Astrocyte (in vitro differentiated cells and primary cell): ENCODE results near the gene TTC22. TPM values are rescaled to one million over a fixed set of nuclear protein-coding genes. Genes with fewer than 3 reads are reported as not detected.

Experiments used
- DNase-seq: peaks from one replicate; pipeline ENCODE4 v3.0.0-alpha.2; 2010; ENCODE audit warnings: low read depth
- FAIRE-seq: peaks from 2 replicates; lab custom pipeline; 2011; peaks lifted over from hg19 to GRCh38; lab: Jason Lieb, UNC
- H2AFZ ChIP-seq: 2 replicates; pipeline ENCODE4 v1.6.0; 2012; ENCODE audit warnings: low read depth, low read length, inconsistent platforms
- H3K27ac ChIP-seq: 2 replicates; pipeline ENCODE4 v1.5.1; 2011; ENCODE audit warnings: low read depth, low read length, inconsistent platforms
- H3K27me3 ChIP-seq: 2 replicates; pipeline ENCODE4 v1.6.0; 2011; ENCODE audit warnings: low read length, inconsistent platforms; ENCODE audit not compliant: insufficient read depth
- H3K36me3 ChIP-seq: 2 replicates; pipeline ENCODE4 v1.5.1; 2011; ENCODE audit warnings: low read length, inconsistent platforms; ENCODE audit not compliant: insufficient read depth
- H3K4me1 ChIP-seq: 2 replicates; pipeline ENCODE4 v1.5.1; 2011; ENCODE audit warnings: low read length, inconsistent platforms; ENCODE audit not compliant: insufficient read depth
- H3K4me2 ChIP-seq: 2 replicates; pipeline ENCODE4 v1.6.0; 2012; ENCODE audit warnings: low read length, inconsistent platforms
- H3K4me3 ChIP-seq: 2 replicates; pipeline ENCODE4 v1.5.1; 2011; ENCODE audit warnings: low read depth, mild to moderate bottlenecking, low read length, inconsistent platforms; ENCODE audit not compliant: insufficient read depth
- H3K79me2 ChIP-seq: 2 replicates; pipeline ENCODE4 v1.6.0; 2012; ENCODE audit warnings: mild to moderate bottlenecking, low read length, inconsistent platforms; ENCODE audit not compliant: insufficient read depth
- H3K9ac ChIP-seq: 2 replicates; pipeline ENCODE4 v1.6.0; 2012; ENCODE audit warnings: mild to moderate bottlenecking, low read length, inconsistent platforms
- H3K9me3 ChIP-seq: 2 replicates; pipeline ENCODE4 v1.5.1; 2012; ENCODE audit warnings: low read depth, mild to moderate bottlenecking, low read length, inconsistent platforms; ENCODE audit not compliant: insufficient read depth
- H4K20me1 ChIP-seq: 2 replicates; pipeline ENCODE4 v1.6.0; 2012; ENCODE audit warnings: low read length, inconsistent platforms; ENCODE audit not compliant: insufficient read depth
- H3K27ac Mint-ChIP-seq: one replicate; pipeline ENCODE4 v1.8.0; 2021; ENCODE audit warnings: mild to moderate bottlenecking, mixed read lengths; ENCODE audit not compliant: unreplicated experiment
- H3K27me3 Mint-ChIP-seq: one replicate; pipeline ENCODE4 v1.8.0; 2021; ENCODE audit warnings: low read depth, mixed read lengths; ENCODE audit not compliant: unreplicated experiment
- H3K36me3 Mint-ChIP-seq: one replicate; pipeline ENCODE4 v1.8.0; 2021; ENCODE audit warnings: low read depth, mixed read lengths; ENCODE audit not compliant: unreplicated experiment
- H3K4me1 Mint-ChIP-seq: one replicate; pipeline ENCODE4 v1.8.0; 2021; ENCODE audit warnings: low read depth, mixed read lengths; ENCODE audit not compliant: unreplicated experiment
- H3K4me3 Mint-ChIP-seq: one replicate; pipeline ENCODE4 v1.8.0; 2021; ENCODE audit warnings: mild to moderate bottlenecking, moderate library complexity, mixed read lengths; ENCODE audit not compliant: unreplicated experiment
- H3K9me3 Mint-ChIP-seq: one replicate; pipeline ENCODE4 v1.8.0; 2021; ENCODE audit warnings: mild to moderate bottlenecking, mixed read lengths; ENCODE audit not compliant: unreplicated experiment
- EZH2 ChIP-seq: IDR thresholded peaks from 2 replicates; pipeline ENCODE4 v1.6.1; 2012; ENCODE audit warnings: mild to moderate bottlenecking, low read length, inconsistent platforms; ENCODE audit not compliant: insufficient read depth
- total RNA-seq: library from RNA; stranded (reverse); gene quantifications from 2 replicates; pipeline ENCODE4 v1.2.1, GENCODE V29; 2021
- TF ChIP-seq, protein P1 (sequence below): IDR thresholded peaks from 2 replicates; pipeline ENCODE4 v1.5.1; 2011; ENCODE audit warnings: low read depth, mild to moderate bottlenecking, inconsistent platforms, low read length, moderate library complexity; ENCODE audit not compliant: insufficient read depth

The TTC22 gene
- total RNA-seq, 1 donor from 2014 or later, result not detected

DNA sequence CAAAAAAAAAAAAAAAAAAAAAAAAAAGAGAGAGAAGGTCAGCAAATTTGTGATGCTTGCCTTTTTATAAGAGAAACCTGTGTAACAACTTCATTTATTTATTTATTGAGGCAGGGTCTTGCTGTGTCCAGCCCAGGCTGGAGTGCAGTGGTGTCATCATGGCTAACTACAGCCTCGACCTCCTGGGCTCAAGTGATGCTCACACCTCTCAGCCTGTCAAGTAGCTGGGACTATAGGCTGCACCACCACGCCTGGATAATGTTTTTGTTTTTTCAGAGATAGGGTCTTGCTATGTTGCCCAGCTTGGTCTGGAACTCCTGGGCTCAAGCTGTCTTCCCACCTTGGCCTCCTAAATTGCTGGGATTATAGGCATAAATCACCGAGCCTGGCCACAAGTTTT is 43.4 kb upstream of the TTC22 start:
- Histone ChIP-seq H3K4me3 (no peak overlapping the region), H4K20me1 (no peaks in the 10 kb centered on the region), H3K79me2 (no peaks in the 10 kb centered on the region), H3K36me3 (peaks cover 15% of the 10 kb centered on the region), H2AFZ (no peak overlapping the region), H3K27me3 (no peaks in the 10 kb centered on the region), H3K27ac (no peak overlapping the region), H3K9ac (no peak overlapping the region), H3K4me1 (no peaks in the 10 kb centered on the region), H3K4me2 (no peak overlapping the region), H3K9me3 (no peaks in the 10 kb centered on the region)
- TF ChIP-seq, protein P1, sequence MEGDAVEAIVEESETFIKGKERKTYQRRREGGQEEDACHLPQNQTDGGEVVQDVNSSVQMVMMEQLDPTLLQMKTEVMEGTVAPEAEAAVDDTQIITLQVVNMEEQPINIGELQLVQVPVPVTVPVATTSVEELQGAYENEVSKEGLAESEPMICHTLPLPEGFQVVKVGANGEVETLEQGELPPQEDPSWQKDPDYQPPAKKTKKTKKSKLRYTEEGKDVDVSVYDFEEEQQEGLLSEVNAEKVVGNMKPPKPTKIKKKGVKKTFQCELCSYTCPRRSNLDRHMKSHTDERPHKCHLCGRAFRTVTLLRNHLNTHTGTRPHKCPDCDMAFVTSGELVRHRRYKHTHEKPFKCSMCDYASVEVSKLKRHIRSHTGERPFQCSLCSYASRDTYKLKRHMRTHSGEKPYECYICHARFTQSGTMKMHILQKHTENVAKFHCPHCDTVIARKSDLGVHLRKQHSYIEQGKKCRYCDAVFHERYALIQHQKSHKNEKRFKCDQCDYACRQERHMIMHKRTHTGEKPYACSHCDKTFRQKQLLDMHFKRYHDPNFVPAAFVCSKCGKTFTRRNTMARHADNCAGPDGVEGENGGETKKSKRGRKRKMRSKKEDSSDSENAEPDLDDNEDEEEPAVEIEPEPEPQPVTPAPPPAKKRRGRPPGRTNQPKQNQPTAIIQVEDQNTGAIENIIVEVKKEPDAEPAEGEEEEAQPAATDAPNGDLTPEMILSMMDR, result no peak
- Mint-ChIP-seq H3K4me1 (no peaks in the 10 kb centered on the region), H3K36me3 (peaks cover 18% of the 10 kb centered on the region), H3K27me3 (no peaks in the 10 kb centered on the region), H3K27ac (no peak overlapping the region), H3K4me3 (no peak overlapping the region), H3K9me3 (peaks cover 2% of the 10 kb centered on the region)
- DNase-seq (no peak), FAIRE-seq (no peak)

DNA sequence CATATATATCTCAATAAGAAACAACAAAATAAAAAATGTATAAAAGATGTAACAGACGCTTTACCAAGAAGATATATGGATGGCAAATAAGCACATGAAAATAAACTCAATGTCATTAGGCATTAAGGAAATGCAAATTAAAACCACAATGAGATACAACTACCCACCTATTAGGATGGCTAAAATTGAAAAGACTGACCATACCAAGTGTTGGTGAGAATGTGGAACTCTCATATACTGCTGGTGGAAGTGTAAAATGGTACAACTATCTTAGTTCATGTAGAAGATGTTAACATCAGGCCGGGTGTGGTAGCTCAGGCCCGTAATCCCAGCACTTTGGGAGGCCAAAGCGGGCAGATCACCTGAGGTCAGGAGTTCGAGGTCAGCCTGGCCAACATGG is 42.3 kb upstream of the TTC22 start:
- Histone ChIP-seq H3K27ac (no peak overlapping the region), H3K4me2 (no peak overlapping the region), H2AFZ (no peak overlapping the region), H3K36me3 (peaks cover 7% of the 10 kb centered on the region), H3K27me3 (no peaks in the 10 kb centered on the region), H3K79me2 (no peaks in the 10 kb centered on the region), H3K9ac (no peak overlapping the region), H3K4me1 (no peaks in the 10 kb centered on the region), H3K9me3 (no peaks in the 10 kb centered on the region), H3K4me3 (no peak overlapping the region), H4K20me1 (no peaks in the 10 kb centered on the region)
- Mint-ChIP-seq H3K27ac (no peak overlapping the region), H3K4me1 (no peaks in the 10 kb centered on the region), H3K27me3 (no peaks in the 10 kb centered on the region), H3K36me3 (peaks cover 14% of the 10 kb centered on the region), H3K4me3 (no peak overlapping the region), H3K9me3 (peaks cover 2% of the 10 kb centered on the region)
- DNase-seq (no peak), FAIRE-seq (no peak)
- TF ChIP-seq, protein P1, result no peak
- TF ChIP-seq EZH2, result no peak

DNA sequence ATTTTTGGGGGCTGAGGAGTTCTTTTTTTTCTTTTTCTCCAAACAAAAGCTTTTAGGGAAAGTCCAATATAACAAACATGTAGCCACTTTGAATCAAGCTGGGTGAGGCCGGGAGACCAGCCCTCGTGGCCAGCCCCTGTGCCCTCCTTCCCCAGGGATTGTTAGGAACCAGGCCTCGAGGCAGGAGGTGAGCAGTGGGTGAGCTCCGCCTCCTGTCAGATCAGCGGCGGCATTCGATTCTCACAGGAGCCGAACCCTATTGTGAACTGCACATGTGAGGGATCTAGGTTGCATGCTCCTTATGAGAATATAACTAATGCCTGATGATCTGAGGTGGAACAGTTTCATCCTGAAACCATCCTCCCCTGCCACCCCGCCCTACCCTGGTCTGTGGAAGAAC is 41.8 kb upstream of the TTC22 start:
- H2AFZ ChIP-seq, result no peak overlapping the region
- no peak for FAIRE-seq
- no peak overlapping the region for H3K4me3 ChIP-seq
- Mint-ChIP-seq H3K27me3 (no peaks in the 10 kb centered on the region), H3K4me1 (no peaks in the 10 kb centered on the region), H3K36me3 (peaks cover 9% of the 10 kb centered on the region), H3K27ac (no peak overlapping the region), H3K4me3 (no peak overlapping the region), H3K9me3 (peaks cover 2% of the 10 kb centered on the region)
- H3K79me2 ChIP-seq, result no peaks in the 10 kb centered on the region
- H3K36me3 ChIP-seq, result peaks cover 3% of the 10 kb centered on the region
- H3K9ac ChIP-seq, result no peak overlapping the region
- no peak overlapping the region for H3K27ac ChIP-seq
- H3K4me2 ChIP-seq, result no peak overlapping the region
- H3K27me3 ChIP-seq, result no peaks in the 10 kb centered on the region
- no peaks in the 10 kb centered on the region for H3K9me3 ChIP-seq
- TF ChIP-seq, protein P1, result no peak
- no peak for TF ChIP-seq EZH2
- H3K4me1 ChIP-seq, result no peaks in the 10 kb centered on the region
- no peaks in the 10 kb centered on the region for H4K20me1 ChIP-seq
- no peak for DNase-seq
